Caco-2 (cell line): ENCODE data around the gene NAXD. TPM values are rescaled to one million over a fixed set of nuclear protein-coding genes. Genes with fewer than 3 reads are reported as not detected.

Experiments used
- BruUV-seq: library from RNA; stranded (reverse); fragments of 400-500 nt; replicated peaks from 2 replicates; lab custom pipeline; 2021; lab: Mats Ljungman, UMichigan
- CTCF ChIA-PET: fragments of 300-600 bp; sonication (Branson Sonifier 250); formaldehyde crosslinking; loops from one replicate; lab custom pipeline; 2022; ENCODE audit warnings: antibody characterized with exemption; lab: Charles Lee
- POLR2A ChIA-PET: fragments of 300-600 bp; sonication (Branson Sonifier 250); formaldehyde crosslinking; loops from one replicate; lab custom pipeline; 2022; ENCODE audit warnings: antibody characterized with exemption; lab: Charles Lee
- DNase-seq, 2 experiments: peaks; one replicate each; pipeline versions ENCODE4 v3.0.0 to v3.0.0-alpha.2; 2020 to 2022
- H3K27me3 ChIP-seq: replicated peaks from 2 replicates; pipeline ENCODE4 v1.6.0; 2011; ENCODE audit warnings: low read length; ENCODE audit not compliant: control insufficient read depth, insufficient read depth
- H3K36me3 ChIP-seq: 2 replicates; pipeline ENCODE4 v1.5.1; 2011; ENCODE audit warnings: low read length; ENCODE audit not compliant: control insufficient read depth, insufficient read depth
- H3K4me1 ChIP-seq: fragments of 250-450 bp; sonication (Bioruptor Pico); 2 replicates; pipeline ENCODE4 v1.5.1; 2020; ENCODE audit warnings: mild to moderate bottlenecking
- H3K4me3 ChIP-seq: 2 replicates; pipeline ENCODE4 v1.5.1; 2011; ENCODE audit warnings: low read depth, mild to moderate bottlenecking, control low read depth, low read length
- H3K9me3 ChIP-seq: fragments of 250-450 bp; sonication (Bioruptor Pico); 2 replicates; pipeline ENCODE4 v1.5.1; 2020; ENCODE audit warnings: mild to moderate bottlenecking, moderate library complexity
- H3K27ac Mint-ChIP-seq: one replicate; pipeline ENCODE4 v1.8.0; 2022; ENCODE audit warnings: mixed read lengths; ENCODE audit not compliant: unreplicated experiment
- H3K27me3 Mint-ChIP-seq: one replicate; pipeline ENCODE4 v1.8.0; 2022; ENCODE audit warnings: mixed read lengths; ENCODE audit not compliant: insufficient read depth, unreplicated experiment
- H3K36me3 Mint-ChIP-seq: one replicate; pipeline ENCODE4 v1.8.0; 2022; ENCODE audit warnings: mild to moderate bottlenecking, mixed read lengths; ENCODE audit not compliant: insufficient read depth, unreplicated experiment
- H3K4me1 Mint-ChIP-seq: one replicate; pipeline ENCODE4 v1.8.0; 2022; ENCODE audit warnings: low read depth, mixed read lengths; ENCODE audit not compliant: unreplicated experiment
- H3K4me3 Mint-ChIP-seq: one replicate; pipeline ENCODE4 v1.8.0; 2022; ENCODE audit warnings: mild to moderate bottlenecking, moderate library complexity, mixed read lengths; ENCODE audit not compliant: unreplicated experiment
- H3K9me3 Mint-ChIP-seq: one replicate; pipeline ENCODE4 v1.8.0; 2022; ENCODE audit warnings: mixed read lengths; ENCODE audit not compliant: unreplicated experiment
- intact Hi-C: fragments of 100-400 bp; cut with micrococcal nuclease; formaldehyde crosslinking; loops from one replicate; pipeline ENCODE4 v1.10.0; 2022; ENCODE audit not compliant: unreplicated experiment
- total RNA-seq: library from RNA; stranded (reverse); gene quantifications from 2 replicates; pipeline ENCODE4 v1.2.3, GENCODE V29; 2022
- TF ChIP-seq, protein P1 (sequence below), 2 experiments: fragments of 200-600 bp in 1 of 2; IDR thresholded peaks; 1 replicate in 1 of 2; 2 replicates in 1 of 2; pipeline versions ENCODE4 v1.5.1 to v1.8.0; 2011 to 2022; ENCODE audit warnings: antibody characterized with exemption in 1 of 2, control low read depth in 1 of 2, inconsistent platforms in 1 of 2, low read depth in 1 of 2, low read length in 1 of 2, mild to moderate bottlenecking in 1 of 2, moderate library complexity in 1 of 2; ENCODE audit not compliant: insufficient read depth in 1 of 2, severe bottlenecking in 1 of 2, unreplicated experiment in 1 of 2

NAXD gene
- total RNA-seq, 1 experiment from 2014 or later, result 51.5 TPM

DNA sequence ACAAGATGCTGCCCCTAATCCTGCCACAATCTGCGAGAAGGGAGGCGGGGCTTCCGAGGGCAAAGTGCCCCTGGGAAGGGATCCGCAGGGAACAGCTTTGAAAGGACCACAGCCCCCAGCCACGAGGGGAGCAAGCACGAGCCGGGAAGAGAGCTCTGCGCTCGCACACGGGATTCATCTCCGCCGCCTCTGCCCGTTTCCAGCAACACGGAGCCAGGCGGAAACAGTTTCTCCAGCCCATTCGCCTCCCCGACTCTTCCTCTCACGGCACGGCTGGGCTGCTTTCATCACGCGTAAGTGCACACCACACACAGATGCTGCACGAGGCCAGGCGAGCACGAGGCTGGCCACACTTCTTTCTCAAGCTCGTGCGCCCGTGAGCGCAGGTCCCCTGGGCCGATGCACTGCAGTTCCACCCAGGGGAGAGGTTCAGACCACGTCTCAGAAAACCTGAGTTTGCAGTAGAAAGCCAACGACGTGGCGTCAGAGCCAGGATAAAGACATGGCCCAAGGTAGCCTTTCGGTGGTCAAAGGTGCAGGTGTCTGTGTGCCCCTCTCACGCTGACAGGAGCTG, 33.6 kb downstream of the NAXD start:
- H3K9me3 Mint-ChIP-seq, result no peaks in the 10 kb centered on the region
- H3K27me3 Mint-ChIP-seq, result no peaks in the 10 kb centered on the region
- peak overlapping the region; percentile 57 for H3K27ac Mint-ChIP-seq
- CTCF ChIA-PET, result no interaction called here
- peaks cover 70% of the 10 kb centered on the region for H3K36me3 Mint-ChIP-seq
- POLR2A ChIA-PET, result no interaction called here
- no peaks in the 10 kb centered on the region for H3K4me1 ChIP-seq
- BruUV-seq, result no TSS peak
- peaks cover 3% of the 10 kb centered on the region for H3K36me3 ChIP-seq
- no peaks in the 10 kb centered on the region for H3K27me3 ChIP-seq
- intact Hi-C loops, result no loop called here
- no peaks in the 10 kb centered on the region for H3K9me3 ChIP-seq
- TF ChIP-seq, protein P1, sequence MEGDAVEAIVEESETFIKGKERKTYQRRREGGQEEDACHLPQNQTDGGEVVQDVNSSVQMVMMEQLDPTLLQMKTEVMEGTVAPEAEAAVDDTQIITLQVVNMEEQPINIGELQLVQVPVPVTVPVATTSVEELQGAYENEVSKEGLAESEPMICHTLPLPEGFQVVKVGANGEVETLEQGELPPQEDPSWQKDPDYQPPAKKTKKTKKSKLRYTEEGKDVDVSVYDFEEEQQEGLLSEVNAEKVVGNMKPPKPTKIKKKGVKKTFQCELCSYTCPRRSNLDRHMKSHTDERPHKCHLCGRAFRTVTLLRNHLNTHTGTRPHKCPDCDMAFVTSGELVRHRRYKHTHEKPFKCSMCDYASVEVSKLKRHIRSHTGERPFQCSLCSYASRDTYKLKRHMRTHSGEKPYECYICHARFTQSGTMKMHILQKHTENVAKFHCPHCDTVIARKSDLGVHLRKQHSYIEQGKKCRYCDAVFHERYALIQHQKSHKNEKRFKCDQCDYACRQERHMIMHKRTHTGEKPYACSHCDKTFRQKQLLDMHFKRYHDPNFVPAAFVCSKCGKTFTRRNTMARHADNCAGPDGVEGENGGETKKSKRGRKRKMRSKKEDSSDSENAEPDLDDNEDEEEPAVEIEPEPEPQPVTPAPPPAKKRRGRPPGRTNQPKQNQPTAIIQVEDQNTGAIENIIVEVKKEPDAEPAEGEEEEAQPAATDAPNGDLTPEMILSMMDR (IDR thresholded peaks at IDR 0.05; ENCODE audit: insufficient read depth in 1 of 2, low read depth in 1 of 2, low read length in 1 of 2, severe bottlenecking in 1 of 2, unreplicated experiment in 1 of 2), result no peak
- H3K4me3 Mint-ChIP-seq, result no peak overlapping the region
- H3K4me1 Mint-ChIP-seq, result no peaks in the 10 kb centered on the region
- DNase-seq, result no peak
- no peak overlapping the region for H3K4me3 ChIP-seq

DNA sequence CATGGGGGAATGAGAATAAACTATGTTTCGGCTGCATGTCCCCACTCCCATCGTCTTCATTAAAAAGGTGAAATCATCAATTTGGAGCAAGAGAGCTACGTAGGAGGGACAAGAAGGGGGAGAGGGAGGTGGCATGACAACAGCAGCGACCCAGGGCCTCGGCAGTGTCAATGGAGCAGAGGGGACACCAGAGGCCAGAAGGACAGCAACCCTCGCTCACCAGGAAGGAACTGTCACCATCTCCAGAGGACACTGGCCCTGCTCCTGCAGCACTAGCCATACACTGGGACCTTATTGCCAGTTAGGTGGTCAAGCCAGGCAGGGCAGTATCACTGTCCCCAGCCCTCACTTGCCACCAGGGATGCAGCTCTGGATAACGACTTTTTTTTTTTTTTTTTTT, 34.2 kb downstream of the NAXD start:
- H3K4me1 ChIP-seq, result no peaks in the 10 kb centered on the region
- ChIA-PET POLR2A (no interaction called here), CTCF (no interaction called here)
- no peak overlapping the region for H3K4me3 Mint-ChIP-seq
- H3K27ac Mint-ChIP-seq, result peak overlapping the region; percentile 57
- intact Hi-C loops, result no loop called here
- no peak overlapping the region for H3K4me3 ChIP-seq
- no peak for DNase-seq
- peaks cover 70% of the 10 kb centered on the region for H3K36me3 Mint-ChIP-seq
- BruUV-seq, result no TSS peak
- no peaks in the 10 kb centered on the region for H3K27me3 ChIP-seq
- TF ChIP-seq, protein P1 (IDR thresholded peaks at IDR 0.05; ENCODE audit: insufficient read depth in 1 of 2, low read depth in 1 of 2, low read length in 1 of 2, severe bottlenecking in 1 of 2, unreplicated experiment in 1 of 2), result no peak
- H3K9me3 Mint-ChIP-seq, result no peaks in the 10 kb centered on the region
- peaks cover 3% of the 10 kb centered on the region for H3K36me3 ChIP-seq
- no peaks in the 10 kb centered on the region for H3K9me3 ChIP-seq
- no peaks in the 10 kb centered on the region for H3K27me3 Mint-ChIP-seq
- H3K4me1 Mint-ChIP-seq, result no peaks in the 10 kb centered on the region

DNA sequence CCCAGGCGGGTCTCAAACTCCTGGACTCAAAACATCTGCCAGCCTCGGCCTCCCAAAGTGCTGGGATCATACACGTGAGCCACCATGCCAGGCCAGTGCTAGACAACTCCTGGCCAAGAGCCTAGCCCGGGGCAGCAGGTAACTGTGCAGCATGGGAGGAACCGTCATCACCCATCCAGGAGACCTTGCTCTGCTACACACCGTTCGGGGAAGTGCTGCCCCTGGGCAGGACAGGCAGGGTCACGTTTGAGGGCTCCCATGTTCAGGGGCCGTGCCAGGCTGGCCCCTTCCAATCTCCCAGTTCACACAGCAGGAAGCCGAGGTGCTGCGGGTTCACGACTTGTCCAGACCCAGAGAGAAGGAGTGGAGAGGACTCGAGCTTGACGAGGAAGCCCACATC, 35.1 kb downstream of the NAXD start:
- H3K36me3 Mint-ChIP-seq, result peaks cover 74% of the 10 kb centered on the region
- no peaks in the 10 kb centered on the region for H3K4me1 Mint-ChIP-seq
- H3K4me3 Mint-ChIP-seq, result no peak overlapping the region
- CTCF ChIA-PET, result no interaction called here
- H3K4me3 ChIP-seq, result no peak overlapping the region
- no peak overlapping the region for H3K27ac Mint-ChIP-seq
- TF ChIP-seq, protein P1 (IDR thresholded peaks at IDR 0.05; ENCODE audit: insufficient read depth in 1 of 2, low read depth in 1 of 2, low read length in 1 of 2, severe bottlenecking in 1 of 2, unreplicated experiment in 1 of 2), result no peak
- no TSS peak for BruUV-seq
- H3K36me3 ChIP-seq, result peaks cover 3% of the 10 kb centered on the region
- no peaks in the 10 kb centered on the region for H3K27me3 ChIP-seq
- no peaks in the 10 kb centered on the region for H3K4me1 ChIP-seq
- POLR2A ChIA-PET, result no interaction called here
- H3K27me3 Mint-ChIP-seq, result no peaks in the 10 kb centered on the region
- DNase-seq, result no peak
- intact Hi-C loops, result no loop called here
- H3K9me3 ChIP-seq, result no peaks in the 10 kb centered on the region
- no peaks in the 10 kb centered on the region for H3K9me3 Mint-ChIP-seq
